ENCODE data around the gene HINT1. TPM values are rescaled to one million over a fixed set of nuclear protein-coding genes. Genes with fewer than 3 reads are reported as not detected.
A peak's percentile ranks its signal among the peaks of the same experiment; 100 is the strongest.

The HINT1 gene
- total and polyA plus RNA-seq, 9 of the 15 experiments (the other 6 are each of a cell fraction or from before 2014, with no cell fraction given) = 296 to 1,027 (median 500) TPM

- DNase-seq (ENCODE audit: extremely low read depth in 1 of 4, low spot score in 3 of 4) (no peak), FAIRE-seq (no peak), ATAC-seq (peak; percentile 84)
- Histone ChIP-seq H2AFZ (ENCODE audit: low read depth, low read length) (no peak overlapping the region), H3K27me3 (ENCODE audit: control insufficient read depth in 2 of 2, insufficient read depth in 2 of 2, low read length in 2 of 2) (no peaks in the 10 kb centered on the region), H3K27ac (ENCODE audit: extremely low read depth, low read depth, low read length) (no peak overlapping the region), H3K4me3 (no peak overlapping the region), H3K79me2 (ENCODE audit: control insufficient read depth, insufficient read depth, low read length) (no peaks in the 10 kb centered on the region), H3K9me1 (ENCODE audit: control insufficient read depth, insufficient read depth, low read length) (no peaks in the 10 kb centered on the region), H3K9ac (ENCODE audit: insufficient read depth in 1 of 2, low read depth in 2 of 2, low read length in 2 of 2) (no peak overlapping the region), H3K4me1 (replicated peaks in 1 of 2; ENCODE audit: control insufficient read depth in 2 of 2, insufficient read depth in 2 of 2, low read length in 2 of 2) (no peaks in the 10 kb centered on the region; a peak in 1 of 5 replicates), H3K4me2 (ENCODE audit: insufficient read depth, low read length) (no peak overlapping the region), H3K36me3 (ENCODE audit: control insufficient read depth, insufficient read depth, low read length) (no peaks in the 10 kb centered on the region), H4K20me1 (replicated peaks; ENCODE audit: control insufficient read depth, insufficient read depth, low read length) (no peaks in the 10 kb centered on the region), H3K9me3 (replicated peaks; ENCODE audit: control insufficient read depth, insufficient read depth, low read depth, low read length) (peaks cover 4% of the 10 kb centered on the region)
- in situ Hi-C loops (cut with MboI) (no loop called here), intact Hi-C loops (cut with micrococcal nuclease) (no loop called here)
- WGBS (ENCODE audit: insufficient coverage, low coverage, missing lambda C conversion rate) = 48% methylated on average over 2 of the region's 2 CpGs
- CTCF ChIA-PET (ENCODE audit: low intra/inter-chr PET ratio) = no interaction called here
- POLR2A ChIA-PET = no interaction called here
- BruUV-seq (replicated peaks) = no TSS peak
- TF ChIP-seq SRSF1 (IDR thresholded peaks at IDR 0.05; ENCODE audit: low read depth, low read length) (no peak), POU5F1 (IDR thresholded peaks at IDR 0.05; ENCODE audit: borderline replicate concordance, low read depth, low read length, partially characterized antibody) (no peak), BHLHE40 (IDR thresholded peaks at IDR 0.05; ENCODE audit: low read length) (no peak), LARP7 (IDR thresholded peaks at IDR 0.05) (no peak), NR2C2 (CRISPR knock-in tag; IDR thresholded peaks at IDR 0.05) (no peak), NR2C2 (tag; IDR thresholded peaks at IDR 0.05) (no peak), PCBP2 (IDR thresholded peaks at IDR 0.05; ENCODE audit: low read depth, low read length, poor library complexity, severe bottlenecking) (no peak), RBBP5 (IDR thresholded peaks at IDR 0.05; ENCODE audit: borderline replicate concordance, insufficient read depth, low read length, poor library complexity, severe bottlenecking) (no peak), PML (IDR thresholded peaks at IDR 0.05; ENCODE audit: low read length) (no peak), SPI1 (IDR thresholded peaks at IDR 0.05; ENCODE audit: borderline replicate concordance, low read depth, low read length) (no peak), TARDBP (IDR thresholded peaks at IDR 0.05) (no peak), MEF2A (IDR thresholded peaks at IDR 0.05; ENCODE audit: control insufficient read depth, low read depth, low read length) (no peak), RFX7 (CRISPR knock-in tag; IDR thresholded peaks at IDR 0.05) (no peak), C11orf30 (IDR thresholded peaks at IDR 0.05; ENCODE audit: low read depth) (peak; percentile 53), STAT5B (CRISPR knock-in tag; IDR thresholded peaks at IDR 0.05) (no peak), PCBP1 (IDR thresholded peaks at IDR 0.05; ENCODE audit: low read depth, low read length, poor library complexity, severe bottlenecking) (no peak), YY1 (IDR thresholded peaks at IDR 0.05; ENCODE audit: borderline replicate concordance in 1 of 3, control insufficient read depth in 1 of 3, extremely low read depth in 1 of 3, insufficient read depth in 3 of 3, insufficient read length in 1 of 3, insufficient replicate concordance in 2 of 3, low read depth in 1 of 3, low read length in 2 of 3) (no peak)
These were observed 25.7 kb downstream of the HINT1 start for GRCh38 chr5:131139321-131139720.

Data from K562 (cell line).